Stimulated activated CD4-positive, alpha-beta T cell treated with anti-CD3 and anti-CD28 coated beads, Interleukin-1b, Interleukin-23, amount 100 ng/mL, for 4 hours (primary cell): ENCODE measurements around the gene EPB41L4A.
"Not testable (repeated sequence)": the region's sequence is repeated elsewhere in the genome, so short reads cannot be mapped to it uniquely, and the experiment has no call there.

Experiments
- DNase-seq, 2 donors: peaks; one replicate each; pipeline ENCODE4 v3.0.0-alpha.2; 2020; ENCODE audit warnings: low read depth in 2 of 2

EPB41L4A gene

DNA sequence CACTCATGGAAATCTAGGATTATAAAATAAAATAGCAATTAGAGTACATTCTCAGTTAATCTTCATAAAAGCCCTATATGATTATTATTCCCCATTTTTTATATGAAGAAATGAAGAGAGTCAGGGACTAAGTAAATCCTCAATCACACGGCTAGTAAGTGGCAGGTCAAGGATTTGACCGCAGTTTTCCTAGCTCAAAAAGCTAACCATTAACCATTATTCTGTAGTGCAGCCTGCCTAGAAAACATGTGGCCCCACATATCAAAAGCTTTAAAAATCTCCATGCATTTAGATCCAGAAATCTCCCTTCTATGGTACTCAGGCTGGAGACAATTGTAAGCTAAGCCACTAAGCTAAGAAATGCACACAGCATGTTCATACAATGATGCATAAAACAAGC lies 21.4 kb downstream of the EPB41L4A start:
- DNase-seq, result no peak

- DNase-seq, result no peak
These were observed 22.6 kb downstream of the EPB41L4A start for GRCh38 chr5:112396430-112396829.

DNA sequence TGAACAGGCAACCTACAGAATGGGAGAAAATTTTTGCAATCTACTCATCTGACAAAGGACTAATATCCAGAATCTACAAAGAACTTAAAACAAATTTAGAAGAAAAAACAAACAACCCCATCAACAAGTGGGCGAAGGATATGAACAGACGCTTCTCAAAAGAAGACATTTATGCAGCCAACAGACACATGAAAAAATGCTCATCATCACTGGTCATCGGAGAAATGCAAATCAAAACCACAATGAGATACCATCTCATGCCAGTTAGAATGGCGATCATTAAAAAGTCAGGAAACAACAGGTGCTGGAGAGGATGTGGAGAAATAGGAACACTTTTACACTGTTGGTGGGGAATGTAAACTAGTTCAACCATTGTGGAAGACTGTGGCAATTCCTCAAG lies 23.8 kb downstream of the EPB41L4A start:
- not testable (repeated sequence) for DNase-seq

DNA sequence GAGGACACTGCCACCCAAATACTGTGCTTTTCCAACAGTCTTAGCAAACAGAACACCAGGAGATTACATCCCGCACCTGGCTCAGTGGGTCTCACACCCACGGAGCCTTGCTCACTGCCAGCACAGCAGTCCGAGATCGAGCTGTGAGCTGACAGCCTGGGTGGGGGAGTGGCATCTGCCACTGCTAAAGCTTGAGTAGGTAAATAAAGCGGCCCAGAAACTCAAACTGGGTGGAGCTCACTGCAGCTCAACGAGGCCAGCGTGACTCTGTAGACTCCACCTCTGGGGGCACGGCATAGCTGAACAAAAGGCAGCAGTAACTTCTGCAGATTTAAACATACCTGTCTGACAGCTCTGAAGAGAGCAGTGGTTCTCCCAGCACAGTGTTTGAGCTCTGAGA lies 28.8 kb downstream of the EPB41L4A start:
- no peak for DNase-seq

DNA sequence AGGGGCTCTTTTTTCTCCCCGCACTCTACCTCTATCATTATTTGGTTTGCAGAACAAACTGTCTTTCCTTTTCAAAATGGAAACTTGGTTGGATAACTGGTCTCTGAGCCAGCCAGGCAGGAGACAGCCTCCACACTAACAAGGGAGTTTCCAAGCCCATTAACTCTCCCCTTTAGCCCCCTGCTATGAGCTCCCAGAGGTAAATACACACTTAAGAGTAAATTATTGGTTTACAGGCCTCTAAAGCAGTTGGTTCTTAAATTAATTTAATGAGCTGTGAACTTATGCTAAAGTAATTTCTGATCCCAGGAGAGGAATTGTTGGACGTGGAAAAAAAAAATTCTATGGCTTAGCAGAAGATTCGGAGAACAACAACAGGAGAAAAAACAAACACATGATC lies 30.3 kb downstream of the EPB41L4A start:
- no peak for DNase-seq

DNA sequence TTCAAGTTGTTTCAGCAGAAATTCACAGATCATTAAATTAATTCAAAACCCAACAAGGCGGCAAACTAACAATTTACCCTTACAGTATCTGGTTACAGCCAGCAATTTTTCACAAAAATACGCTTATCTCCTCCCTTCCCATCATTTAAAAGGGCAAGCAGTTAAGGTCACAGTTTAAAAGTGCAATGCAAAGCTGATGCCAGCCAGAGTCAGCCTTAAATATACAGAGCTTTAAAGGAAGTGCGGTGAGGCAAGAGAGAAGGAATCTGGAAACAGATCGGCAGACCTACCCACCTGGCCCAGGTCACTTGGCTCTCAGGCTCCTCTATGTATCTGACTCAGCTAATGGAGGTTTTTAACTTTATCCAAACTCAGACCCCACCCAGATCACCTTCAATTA lies 31.0 kb downstream of the EPB41L4A start:
- no peak for DNase-seq

DNA sequence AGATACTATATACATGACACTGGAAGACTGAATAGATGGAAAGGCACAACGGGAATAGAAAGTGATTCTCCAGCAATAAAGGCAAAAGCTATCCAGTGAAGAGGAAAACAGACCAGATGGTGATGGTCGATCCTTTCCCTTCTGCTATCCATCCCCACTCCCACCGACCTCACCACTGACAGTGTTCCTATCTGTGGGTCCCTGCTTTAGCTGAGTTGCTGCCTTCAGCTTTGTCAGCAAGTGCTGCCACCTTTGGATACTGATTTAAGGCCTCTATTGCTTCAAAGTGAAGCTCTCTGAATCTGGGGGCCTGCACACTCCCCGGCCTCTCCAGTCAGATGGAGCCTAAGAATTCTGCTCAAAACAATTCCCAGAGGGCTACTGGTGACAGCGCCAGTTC lies 32.3 kb downstream of the EPB41L4A start:
- DNase-seq, result no peak

DNA sequence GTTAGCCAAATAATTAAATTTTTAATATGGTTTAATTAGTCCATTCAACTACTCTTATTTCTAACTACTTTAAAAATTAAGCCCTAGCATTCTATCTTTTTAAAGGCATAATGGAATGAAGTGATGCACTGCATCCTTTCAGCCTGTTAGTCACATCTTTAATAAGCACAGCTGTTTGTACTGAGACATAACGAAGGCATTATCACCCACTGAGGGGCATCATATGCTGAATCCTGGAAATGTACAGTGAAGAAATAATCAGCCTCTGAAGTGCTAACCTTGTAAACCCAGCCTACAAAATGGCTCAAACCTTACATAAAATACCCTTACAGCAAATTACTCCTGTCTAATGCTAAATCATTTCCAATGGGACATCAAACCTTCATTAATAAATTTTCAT lies 33.1 kb downstream of the EPB41L4A start:
- no peak for DNase-seq

- no peak for DNase-seq
These were observed 33.5 kb downstream of the EPB41L4A start for GRCh38 chr5:112385566-112385965.

DNA sequence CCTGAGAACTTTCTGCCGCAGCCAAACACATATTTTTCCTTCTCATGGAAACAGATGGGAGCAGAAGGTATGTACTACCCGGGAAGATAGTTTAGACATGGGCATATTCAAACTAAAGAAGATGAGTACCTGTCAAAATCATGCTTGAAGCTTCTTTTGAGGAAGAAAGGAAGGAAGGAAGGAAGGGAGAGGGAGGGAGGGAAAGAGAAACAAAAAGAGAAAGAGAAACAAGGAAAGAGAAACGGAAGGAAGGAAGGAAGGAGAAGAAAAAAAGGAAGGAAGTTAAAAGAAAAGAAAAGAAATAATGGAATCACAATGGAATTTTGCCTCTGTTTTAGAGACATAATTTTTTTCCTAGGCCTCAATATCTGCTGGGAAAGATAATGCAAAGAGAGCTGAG lies 34.6 kb downstream of the EPB41L4A start:
- no peak for DNase-seq

GRCh38 chr5:112382886-112383285 lies 36.2 kb downstream of the EPB41L4A start:
- DNase-seq, result no peak

- no peak for DNase-seq
These were observed 37.6 kb downstream of the EPB41L4A start for GRCh38 chr5:112381521-112381920.

DNA sequence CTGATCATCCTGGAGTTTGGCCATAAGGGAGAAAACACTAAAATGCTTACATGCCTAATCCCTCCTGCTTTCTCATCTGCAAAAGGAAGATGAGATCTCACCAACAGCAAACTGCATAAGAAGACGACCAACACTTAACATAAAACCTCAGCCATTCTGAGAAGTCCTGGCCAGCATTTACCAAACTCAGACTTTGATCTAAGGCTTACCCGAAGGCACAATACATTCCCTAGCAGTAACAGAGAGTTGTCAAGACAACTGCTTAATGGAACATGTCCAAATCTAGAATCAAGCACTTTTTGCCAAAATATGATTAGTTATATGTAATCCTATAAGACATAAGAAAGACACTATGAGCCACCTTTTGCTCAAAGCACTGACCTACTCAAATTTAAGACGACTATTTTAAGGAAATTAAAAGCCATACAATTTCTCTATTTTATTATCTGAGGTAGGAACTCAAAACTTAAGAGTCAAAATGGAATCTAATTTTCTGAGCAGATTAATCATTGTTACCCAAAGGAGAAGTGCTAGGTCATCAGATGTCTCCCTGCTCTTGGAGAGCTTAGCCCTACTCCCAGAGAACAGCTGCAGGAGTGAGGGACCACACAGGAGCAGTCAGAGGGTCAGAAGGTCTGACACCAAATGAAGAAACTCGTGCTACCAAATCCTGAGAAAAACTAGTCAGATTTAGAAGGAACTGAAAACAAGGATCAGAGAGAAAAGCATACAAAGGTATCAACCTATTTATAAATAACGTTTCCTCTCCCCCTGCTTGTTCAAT lies 39.3 kb downstream of the EPB41L4A start:
- no peak for DNase-seq

DNA sequence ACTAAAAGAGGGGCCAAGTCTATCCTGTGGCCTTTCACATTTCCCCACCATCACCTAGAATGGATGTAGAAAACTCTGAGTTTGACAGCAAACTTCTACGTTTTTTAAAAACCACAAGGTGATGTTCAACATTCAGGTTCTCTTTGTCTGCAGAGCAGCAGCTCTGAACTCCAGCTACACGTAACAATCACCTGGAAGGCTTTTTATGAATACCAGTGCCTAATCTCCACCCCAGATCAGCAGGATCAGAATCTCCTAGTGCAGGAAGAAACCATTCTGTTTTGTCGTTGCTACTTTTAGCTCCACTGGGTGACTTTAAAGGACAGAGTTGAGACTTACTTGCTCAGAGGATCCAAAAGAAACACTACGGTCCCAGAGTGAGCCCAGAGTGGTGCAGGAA lies 44.3 kb downstream of the EPB41L4A start:
- DNase-seq, result no peak

DNA sequence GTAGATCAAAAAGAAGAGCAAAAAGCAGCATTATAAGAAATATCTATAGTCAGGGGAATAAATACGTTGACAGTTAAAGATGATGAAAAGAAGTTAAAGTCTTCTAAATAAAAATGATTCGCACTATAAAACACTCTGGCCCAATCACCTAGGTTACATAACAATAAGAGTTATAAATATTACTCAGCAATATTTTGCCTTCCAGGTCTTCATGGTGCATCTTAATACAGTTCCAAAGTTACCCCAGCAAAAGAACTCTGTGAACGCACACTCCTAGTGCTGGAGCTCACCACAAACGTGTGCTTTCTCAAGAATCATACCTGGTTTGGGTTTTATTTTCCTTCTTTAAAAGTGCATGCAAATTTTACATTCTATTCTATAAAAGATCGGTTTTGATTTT lies 44.7 kb downstream of the EPB41L4A start:
- DNase-seq, result no peak

DNA sequence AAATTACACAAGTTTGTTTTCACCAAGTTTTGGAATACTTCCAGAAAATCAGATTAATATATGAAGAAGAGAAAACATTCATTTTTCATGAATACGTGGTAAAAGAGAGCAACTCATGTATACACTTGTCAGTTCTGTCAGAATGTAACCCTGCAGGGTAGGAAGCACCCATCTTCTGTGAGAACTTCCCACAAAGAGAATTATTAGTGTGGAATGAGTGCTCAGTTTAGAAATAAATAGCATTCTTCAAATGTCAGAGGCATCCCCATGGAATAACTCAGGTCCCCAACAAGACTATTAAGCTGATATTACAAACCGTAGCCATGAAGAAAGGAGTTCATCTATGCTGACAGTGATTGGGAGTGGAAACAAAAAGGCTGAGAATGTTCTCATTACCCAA lies 45.2 kb downstream of the EPB41L4A start:
- no peak for DNase-seq

DNA sequence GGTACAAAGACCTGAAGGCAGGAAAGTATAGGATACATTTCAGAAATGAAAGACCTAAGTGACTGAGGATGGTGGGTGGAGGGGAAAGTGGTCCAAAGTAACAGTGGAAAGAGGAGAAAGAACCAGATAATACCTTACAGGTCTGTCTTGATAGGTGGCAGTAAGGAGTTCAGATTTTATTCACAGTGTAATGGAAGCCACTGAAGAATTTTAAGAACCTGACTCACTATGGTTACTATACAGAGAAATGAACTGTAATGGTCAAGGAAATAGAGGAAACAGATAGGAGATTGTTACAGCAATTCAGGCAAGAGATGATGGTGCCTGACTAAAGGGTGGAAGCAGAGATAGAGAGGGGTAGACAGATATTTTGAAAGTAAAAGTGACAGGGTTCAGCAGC lies 46.5 kb downstream of the EPB41L4A start:
- DNase-seq, result no peak

- DNase-seq, result no peak
These were observed 48.0 kb downstream of the EPB41L4A start for GRCh38 chr5:112371067-112371466.

- DNase-seq, result no peak
These were observed 51.7 kb downstream of the EPB41L4A start for GRCh38 chr5:112367400-112367799.

- DNase-seq, result no peak
These were observed 52.1 kb downstream of the EPB41L4A start for GRCh38 chr5:112366987-112367386.

- not testable (repeated sequence) for DNase-seq
These were observed 58.3 kb downstream of the EPB41L4A start for GRCh38 chr5:112360740-112361139.

DNA sequence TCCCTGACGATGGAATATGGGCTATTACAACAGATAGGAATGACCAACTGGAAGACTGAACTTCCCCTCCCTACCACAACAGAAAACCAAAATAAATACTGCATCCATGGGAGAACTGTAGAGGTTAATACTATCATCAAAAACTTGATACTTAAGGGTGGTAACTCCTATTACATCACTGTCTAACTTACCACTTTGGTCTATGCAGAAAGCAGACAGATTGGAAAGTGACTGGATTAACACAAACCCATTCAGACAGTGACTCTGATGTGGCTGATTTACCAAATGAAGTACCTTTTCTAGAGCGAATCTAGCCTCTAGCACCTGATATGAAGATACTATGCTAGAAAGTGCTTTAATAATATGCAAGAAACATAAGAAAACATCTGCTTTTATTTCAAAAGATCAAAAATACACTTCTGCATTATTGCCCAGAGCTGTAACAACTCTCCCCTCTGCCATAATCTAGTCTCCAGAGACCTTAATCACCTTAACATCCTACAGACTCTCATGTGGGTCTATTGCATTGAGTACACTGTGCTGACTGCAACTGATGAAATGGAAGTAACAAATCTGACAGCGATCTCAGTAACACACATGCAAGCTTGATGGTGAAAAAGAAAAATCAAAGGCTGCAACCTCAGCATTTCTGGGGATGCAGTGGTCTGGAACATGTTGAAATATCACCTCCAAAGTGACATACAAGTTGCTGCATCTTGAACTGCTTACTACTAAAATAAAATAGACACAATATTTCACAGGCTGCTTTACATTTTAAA lies 62.7 kb downstream of the EPB41L4A start:
- no peak for DNase-seq

DNA sequence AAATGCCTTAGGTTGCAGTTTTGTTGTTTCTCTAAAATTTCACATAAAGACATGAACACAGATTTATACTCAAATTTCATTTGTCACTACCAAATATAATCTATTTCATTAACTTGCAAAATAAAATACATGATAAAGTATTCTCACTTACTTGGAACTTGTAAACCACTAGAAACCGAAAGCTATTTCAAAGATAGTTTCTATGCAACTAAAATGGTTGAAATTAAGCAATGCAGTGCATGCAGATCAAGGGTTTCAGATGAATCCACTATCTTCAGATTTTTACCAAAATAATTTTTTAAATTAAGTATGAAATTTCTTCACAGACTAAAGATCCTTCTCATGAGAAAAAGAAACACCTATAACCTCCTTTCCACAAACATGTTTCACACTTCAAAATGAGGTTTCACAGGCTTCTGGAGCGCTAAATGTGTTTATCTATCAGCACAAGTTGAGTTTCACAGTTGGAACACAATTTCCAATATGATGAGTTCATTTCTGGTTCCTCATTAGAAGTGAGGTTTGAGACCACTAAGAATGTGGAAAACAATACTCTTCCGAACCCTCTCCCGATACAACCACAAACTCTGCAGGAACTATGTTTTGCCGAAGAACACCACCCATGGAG lies 63.9 kb downstream of the EPB41L4A start:
- no peak for DNase-seq
